HG02763 (cell line): ENCODE data around the gene PMVK.

Source experiments
- ATAC-seq: cut with Tn5 transposase; IDR thresholded peaks from one replicate; pipeline ENCODE4 v1.9.1; 2021; ENCODE audit warnings: mild to moderate bottlenecking, moderate library complexity; ENCODE audit not compliant: unreplicated experiment

PMVK gene

GRCh38 chr1:154967331-154967950 lies 30.9 kb upstream of the PMVK start:
- ATAC-seq, result no peak

GRCh38 chr1:154966111-154966510 lies 29.6 kb upstream of the PMVK start:
- ATAC-seq, result no peak

- ATAC-seq, result no peak
Observed at GRCh38 chr1:154964359-154964758, 27.8 kb upstream of the PMVK start.

- no peak for ATAC-seq
Observed at GRCh38 chr1:154963643-154964042, 27.1 kb upstream of the PMVK start.

- no peak for ATAC-seq
Observed at GRCh38 chr1:154962795-154963330, 26.3 kb upstream of the PMVK start.

- ATAC-seq, result no peak
Observed at GRCh38 chr1:154962156-154962749, 25.7 kb upstream of the PMVK start.

GRCh38 chr1:154961207-154962155 lies 25.0 kb upstream of the PMVK start, which contains the start of gene PYGO2:
PYGO2 (minus strand) TSS chr1:154961782; CDS start chr1:154961576, 206 bp downstream.
- peak; percentile 78 for ATAC-seq

GRCh38 chr1:154960446-154961136 lies 24.1 kb upstream of the PMVK start:
- no peak for ATAC-seq

GRCh38 chr1:154959426-154959780 lies 22.9 kb upstream of the PMVK start:
- no peak for ATAC-seq

GRCh38 chr1:154958681-154959425 lies 22.3 kb upstream of the PMVK start:
- no peak for ATAC-seq

GRCh38 chr1:154958036-154958435 lies 21.5 kb upstream of the PMVK start:
- ATAC-seq, result no peak

- ATAC-seq, result no peak
Observed at GRCh38 chr1:154957091-154957657, 20.7 kb upstream of the PMVK start.

- ATAC-seq, result no peak
Observed at GRCh38 chr1:154956544-154956941, 20.0 kb upstream of the PMVK start.

GRCh38 chr1:154955718-154956543 lies 19.4 kb upstream of the PMVK start, which contains the start of gene PBXIP1:
PBXIP1 (minus strand) TSS chr1:154956099; CDS start chr1:154953721, 2,378 bp downstream.
- peak; percentile 63 for ATAC-seq

- peak; percentile 51 for ATAC-seq
Observed at GRCh38 chr1:154955039-154955717, 18.7 kb upstream of the PMVK start.

GRCh38 chr1:154954541-154954940 lies 18.0 kb upstream of the PMVK start:
- ATAC-seq, result no peak

GRCh38 chr1:154953611-154954038 lies 17.1 kb upstream of the PMVK start:
- no peak for ATAC-seq

GRCh38 chr1:154952664-154953063 lies 16.1 kb upstream of the PMVK start:
- no peak for ATAC-seq
